HG02943 (cell line): Measurements from ENCODE around the gene COLEC12.
"Not testable (repeated sequence)": the region's sequence is repeated elsewhere in the genome, so short reads cannot be mapped to it uniquely, and the experiment has no call there.

Experiments
- ATAC-seq: cut with Tn5 transposase; IDR thresholded peaks from one replicate; pipeline ENCODE4 v1.9.1; 2021; ENCODE audit warnings: mild to moderate bottlenecking, low read depth, moderate library complexity; ENCODE audit not compliant: unreplicated experiment

The COLEC12 gene

DNA sequence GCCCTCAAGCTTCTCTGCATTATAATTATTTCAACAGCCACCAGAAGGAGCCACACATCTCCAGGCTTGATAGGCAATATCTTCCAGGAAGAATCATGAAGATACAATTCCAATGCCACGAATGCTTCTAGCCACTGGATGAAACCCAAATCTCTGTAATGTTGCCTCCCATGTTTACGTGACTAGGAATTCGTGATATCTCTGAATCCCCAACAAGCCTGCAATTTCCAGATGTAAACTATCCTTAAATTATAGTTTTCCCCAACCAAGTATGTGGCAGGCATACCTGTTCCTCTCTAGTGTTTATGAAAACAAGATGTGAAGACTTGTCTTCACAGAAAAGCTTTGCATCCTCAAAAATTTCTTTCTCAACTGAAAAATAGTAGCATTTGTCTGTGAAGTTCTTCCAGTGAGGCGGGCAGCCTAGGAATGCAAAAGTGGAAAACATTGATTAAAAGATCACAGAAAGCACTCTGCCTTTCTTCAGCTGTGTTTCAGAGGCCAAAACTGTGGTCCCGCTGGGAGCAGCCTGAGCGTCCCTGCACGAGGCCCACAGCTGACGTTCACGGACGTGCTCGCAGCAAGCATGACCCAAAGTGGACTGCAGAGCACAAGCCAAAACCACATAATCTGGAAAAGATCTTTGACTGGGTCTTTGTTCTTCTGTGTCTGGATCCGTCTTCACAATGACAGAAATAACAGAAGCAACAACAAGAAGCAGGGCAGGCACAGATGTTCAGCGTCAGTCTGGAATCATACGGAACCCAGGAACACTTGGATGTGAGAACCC, 167.6 kb downstream of the COLEC12 start:
- ATAC-seq: no peak

DNA sequence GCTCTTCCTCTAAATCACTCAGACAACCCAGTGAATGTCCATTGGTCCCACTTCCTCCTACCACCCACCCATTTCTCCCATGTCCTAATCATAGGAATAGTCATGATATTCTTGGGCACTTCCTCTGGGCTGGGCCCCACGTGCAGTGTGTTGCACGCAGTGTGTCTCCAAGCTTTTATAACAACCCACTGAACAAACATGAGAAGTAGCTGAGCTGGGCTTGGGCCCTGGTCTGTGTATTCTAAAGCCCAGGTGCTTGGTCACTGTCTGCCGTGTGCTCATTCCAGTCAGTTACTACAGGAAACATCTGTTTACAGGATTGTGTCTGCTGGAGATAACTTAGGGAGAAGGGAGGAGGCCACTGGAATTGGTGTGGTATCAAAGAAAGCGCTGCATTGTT, 168.5 kb downstream of the COLEC12 start:
- no peak for ATAC-seq

DNA sequence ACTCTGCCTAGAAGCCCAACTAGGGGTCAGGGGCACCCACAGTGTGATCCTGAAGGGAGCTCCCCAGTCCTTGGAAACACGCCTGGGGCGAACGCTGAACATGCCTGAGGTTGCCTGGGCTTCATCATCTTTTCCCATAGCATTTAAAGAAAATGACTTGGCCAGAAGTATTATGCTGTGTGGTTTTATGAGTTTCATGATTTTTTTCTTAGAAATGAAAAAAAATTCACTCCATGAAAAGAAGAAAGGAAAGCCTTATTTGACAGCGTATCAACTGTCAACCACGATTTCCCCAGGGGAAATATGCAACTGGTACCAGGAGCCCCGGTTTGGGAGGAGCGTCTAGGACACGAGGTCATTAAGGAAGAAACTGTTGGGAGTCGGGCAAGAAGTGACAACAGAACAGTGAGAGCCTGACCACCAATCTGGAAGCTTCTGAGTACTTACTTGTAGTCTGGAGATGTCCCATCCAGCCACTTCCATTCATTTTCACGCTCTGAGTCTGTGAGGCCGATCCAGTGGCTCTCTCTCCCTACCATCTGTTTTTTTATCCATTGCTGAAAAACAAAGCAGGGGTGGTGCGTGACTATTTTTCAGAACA, 169.2 kb downstream of the COLEC12 start:
- no peak for ATAC-seq

DNA sequence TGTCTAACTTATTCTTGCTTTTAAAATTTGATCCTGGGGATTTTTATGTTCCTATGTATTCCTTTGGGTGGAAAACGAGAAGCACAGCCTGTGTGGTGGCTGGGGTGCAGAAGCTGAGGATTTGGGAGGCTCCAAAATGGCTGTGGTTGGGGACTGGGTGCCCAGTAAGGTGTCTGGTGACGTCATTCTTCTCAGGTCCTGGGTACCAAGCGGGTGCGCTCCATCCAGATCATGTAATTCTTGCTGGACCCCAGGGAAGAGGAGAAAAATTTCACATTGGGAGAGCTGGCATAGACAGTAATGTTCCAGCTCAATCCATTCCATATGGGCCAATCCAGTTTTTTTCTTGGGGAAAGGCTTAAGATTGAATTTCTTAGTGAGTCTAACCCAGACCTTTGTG, 171.6 kb downstream of the COLEC12 start:
- no peak for ATAC-seq

DNA sequence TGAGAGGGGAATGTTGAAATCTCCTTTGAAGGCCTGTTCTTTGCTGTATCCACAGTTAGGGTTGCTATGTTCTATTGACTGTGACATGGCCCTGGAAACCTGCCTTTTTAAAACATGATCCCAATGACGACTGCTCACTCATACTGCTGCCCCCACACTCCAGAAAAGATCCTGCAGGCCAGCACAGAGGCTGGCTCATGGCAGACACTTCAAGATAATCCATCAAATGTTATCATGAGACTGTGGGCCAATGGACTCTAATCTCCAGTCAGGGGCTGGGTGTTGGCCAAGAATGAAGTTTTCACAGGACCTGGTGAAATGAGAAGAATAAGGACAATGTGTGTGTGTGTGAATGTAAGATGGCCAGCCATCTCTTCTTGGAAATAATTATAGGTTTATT, 173.7 kb downstream of the COLEC12 start:
- ATAC-seq: no peak

DNA sequence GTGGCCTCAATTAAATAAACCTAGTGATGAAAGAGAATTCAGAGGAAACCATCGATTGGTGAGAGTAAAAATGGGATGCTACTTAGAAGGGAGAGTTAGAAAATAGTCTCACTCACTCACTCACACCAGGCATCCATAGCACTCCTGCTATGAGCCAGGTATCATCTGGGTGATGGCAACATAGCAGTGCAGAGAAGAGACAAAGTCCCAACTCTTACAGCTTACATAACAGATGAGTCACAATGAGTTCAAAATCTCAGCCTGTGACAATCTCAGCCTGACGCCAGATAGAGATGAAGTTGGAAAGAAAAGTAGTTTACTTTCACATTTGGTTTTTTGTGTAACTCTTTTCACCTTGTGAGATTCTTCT, 177.3 kb downstream of the COLEC12 start:
- ATAC-seq: no peak

DNA sequence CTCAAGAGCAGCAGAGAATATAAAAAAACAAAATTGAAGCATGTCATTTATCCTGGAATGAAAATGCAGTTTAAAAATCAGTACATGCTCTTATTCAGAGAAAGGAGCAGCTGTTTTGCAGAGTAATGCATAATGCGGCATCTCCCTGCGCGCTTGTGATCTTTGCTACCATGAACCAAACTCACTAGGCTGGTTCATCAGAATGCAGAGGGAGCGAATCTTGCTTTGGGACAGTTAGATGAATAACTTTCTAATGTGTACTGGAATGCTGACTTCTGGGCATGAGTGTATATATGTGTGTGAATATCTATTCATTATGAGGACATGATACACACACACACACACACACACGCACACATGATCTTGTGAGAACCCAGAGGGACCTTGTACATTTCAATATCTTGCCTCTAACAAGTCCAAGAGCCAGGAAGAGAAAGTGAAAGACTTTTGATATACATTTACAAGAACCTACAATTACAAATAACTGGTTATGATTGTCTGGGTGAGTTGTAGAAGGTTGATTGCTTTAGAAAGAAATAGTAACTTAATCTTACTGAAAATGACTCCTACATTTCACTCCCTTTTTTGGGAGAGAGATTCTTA, 178.5 kb downstream of the COLEC12 start:
- ATAC-seq: no peak

DNA sequence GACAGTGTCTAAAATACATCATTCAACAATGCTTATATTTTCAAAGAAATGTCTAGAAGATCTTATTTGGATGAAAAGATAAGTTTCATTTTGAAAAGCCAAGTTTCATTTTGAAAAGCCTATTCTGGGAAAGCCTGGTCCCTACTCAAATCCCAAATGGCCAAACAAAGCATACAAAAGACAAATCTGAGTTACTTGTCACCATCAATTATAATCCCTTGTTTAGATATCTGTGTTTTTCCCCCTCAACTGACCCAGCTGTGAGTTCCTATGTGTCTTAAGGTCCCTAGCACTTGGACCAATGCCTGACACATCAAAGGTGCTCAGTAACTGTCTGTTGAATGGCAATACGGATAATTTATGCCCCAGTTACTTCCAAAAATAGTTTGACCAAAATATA, 180.3 kb downstream of the COLEC12 start:
- ATAC-seq: no peak

DNA sequence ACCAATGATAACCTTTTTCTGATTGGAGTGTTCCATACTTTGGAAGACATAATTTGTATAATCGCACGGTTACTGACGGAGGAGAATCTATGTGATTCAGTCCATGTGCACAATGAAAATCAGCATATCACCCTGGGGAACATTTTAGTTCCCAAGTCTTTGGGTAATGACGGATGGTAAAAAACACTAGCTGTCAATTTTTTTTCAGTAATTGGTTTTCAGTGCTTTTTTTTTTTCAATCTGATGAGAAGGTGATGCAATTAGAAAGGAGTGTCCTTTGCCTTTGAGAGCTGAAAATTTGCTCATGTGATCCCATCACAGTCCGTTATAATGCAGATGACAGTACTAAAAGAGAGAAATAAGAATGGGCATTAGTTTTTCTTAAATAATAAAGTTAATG, 180.8 kb downstream of the COLEC12 start:
- no peak for ATAC-seq

DNA sequence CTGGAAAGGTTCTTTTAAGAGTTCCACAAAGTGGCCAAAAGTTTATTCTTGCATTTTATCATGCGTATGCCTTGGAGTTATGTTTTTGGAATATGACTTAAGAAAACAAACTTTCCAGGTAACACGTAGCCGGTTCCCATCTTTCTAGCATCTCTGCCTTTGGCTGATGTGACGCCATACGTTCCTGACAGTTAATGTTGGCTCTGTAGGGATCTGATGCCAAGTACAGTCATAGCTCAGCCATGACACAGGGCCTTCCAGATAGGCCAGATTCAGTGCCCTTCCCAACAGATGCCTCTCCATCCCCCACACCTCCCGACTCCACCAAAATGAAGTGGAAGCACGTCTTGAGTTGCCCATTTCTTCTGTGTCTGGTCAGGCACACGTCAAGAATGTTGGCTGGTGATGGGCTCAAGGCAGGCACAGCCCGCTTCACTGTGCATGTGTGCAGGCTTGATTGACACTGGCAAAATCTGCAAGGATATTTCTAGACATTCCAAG, 181.7 kb downstream of the COLEC12 start:
- no peak for ATAC-seq

DNA sequence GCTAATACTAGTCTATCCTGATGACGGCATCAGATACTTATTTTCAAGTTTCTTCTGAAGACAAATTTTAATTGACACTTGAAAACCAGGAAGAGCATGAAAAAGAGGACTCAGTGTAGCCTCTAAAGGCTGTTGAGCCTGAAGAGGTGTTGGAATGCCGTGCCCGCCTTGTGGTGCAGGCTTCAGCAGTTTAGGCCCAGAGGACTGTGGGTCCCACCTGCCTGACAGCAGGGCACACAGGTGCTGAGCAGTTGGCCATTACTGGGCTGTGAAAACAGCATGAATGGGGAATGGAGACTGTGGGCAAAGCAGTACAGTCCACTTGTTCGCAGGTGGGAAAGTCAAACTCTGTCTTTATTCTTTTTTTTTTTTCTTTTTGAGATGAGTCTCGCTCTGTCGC, 182.9 kb downstream of the COLEC12 start:
- no peak for ATAC-seq

DNA sequence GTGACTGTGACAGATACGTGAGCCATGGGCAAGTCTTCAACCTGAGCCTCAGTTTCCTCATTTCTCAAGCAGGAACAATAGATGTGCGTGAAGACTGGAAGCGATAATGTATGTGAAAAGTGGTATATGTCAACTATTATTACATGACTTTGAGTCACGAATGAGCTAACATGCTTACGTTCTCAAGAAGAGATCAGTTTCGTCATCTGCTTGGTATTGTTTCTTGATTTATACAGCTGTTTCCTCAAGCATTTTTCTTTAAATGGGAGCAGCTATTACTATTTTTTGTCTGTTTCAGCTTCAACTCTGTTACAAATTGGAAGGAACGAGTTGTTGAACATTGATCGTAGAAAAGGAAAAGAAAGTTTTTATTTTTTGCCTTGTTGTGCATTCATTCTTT, 184.1 kb downstream of the COLEC12 start:
- ATAC-seq: no peak

DNA sequence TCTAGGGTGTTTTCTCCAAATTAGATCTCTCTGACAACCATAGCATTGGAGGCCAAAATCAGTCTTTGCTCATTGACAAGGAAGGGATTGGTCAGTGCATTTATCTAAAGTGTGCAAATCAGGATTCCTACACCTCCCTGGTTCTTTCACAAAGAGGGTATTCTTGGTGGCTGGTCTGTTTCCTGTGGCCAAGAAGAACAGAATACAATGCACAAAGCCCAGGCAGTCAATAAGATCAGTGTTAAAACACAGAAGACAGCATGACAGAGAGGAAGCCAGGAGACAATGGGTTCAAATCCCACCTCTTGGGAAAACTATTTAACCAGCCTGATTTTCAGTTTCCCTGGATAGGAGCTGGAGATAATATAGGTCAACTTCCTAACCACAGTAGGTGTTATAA, 186.6 kb downstream of the COLEC12 start:
- no peak for ATAC-seq

DNA sequence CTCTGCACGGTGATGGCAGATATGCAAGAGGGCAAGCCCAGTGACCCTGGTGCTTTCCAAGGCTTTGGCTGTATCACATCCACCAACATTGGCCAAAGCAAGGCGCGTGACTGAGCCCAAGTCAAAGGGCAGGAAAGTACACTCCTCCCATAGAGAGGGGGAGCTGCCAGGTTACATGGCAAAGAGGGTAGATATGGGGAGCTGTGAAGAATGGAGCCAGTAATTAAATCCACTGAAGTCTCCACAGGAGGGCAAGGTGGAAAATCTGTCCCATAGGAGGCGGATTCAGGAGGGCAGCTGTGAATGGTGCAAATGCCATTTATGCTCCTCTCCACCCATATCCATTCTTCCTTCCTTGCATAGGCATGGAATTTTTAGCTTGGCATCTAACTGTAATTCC, 188.1 kb downstream of the COLEC12 start:
- ATAC-seq: no peak

DNA sequence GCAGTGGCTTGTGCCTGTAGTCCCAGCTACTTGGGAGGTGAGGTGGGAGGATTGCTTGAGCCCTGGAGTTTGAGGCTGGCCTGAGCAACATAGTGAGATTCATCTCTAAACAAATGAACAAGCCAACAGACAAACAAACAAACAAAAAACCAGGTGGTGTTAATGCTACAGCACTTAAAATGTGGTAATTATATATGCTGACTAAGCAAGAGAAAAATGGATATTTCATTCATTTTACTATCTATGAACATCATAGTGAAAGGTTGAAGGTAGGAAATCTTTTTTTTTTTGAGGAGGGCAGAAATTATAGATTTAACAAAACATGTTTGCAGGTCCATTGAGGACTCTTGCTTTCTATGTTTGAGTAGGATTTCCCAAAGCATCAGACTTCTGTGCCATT, 190.5 kb downstream of the COLEC12 start:
- no peak for ATAC-seq

DNA sequence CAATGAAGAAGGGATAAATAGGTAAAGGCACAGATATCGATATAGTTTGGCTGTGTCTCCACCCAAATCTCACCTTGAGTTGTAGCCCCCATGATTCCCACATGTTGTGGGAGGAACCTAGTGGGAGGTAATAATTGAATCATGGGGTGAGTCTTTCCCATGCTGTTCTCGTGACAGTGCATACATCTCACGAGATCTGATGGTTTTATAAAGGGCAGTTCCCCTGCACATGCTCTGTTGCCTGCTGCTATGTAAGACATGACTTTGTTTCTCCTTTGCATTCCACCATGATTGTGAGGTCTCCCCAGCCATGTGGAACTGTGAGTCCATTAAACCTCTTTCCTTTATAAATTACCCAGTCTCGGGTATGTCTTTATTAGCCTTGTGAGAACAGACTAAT, 192.4 kb downstream of the COLEC12 start:
- not testable (repeated sequence) for ATAC-seq

DNA sequence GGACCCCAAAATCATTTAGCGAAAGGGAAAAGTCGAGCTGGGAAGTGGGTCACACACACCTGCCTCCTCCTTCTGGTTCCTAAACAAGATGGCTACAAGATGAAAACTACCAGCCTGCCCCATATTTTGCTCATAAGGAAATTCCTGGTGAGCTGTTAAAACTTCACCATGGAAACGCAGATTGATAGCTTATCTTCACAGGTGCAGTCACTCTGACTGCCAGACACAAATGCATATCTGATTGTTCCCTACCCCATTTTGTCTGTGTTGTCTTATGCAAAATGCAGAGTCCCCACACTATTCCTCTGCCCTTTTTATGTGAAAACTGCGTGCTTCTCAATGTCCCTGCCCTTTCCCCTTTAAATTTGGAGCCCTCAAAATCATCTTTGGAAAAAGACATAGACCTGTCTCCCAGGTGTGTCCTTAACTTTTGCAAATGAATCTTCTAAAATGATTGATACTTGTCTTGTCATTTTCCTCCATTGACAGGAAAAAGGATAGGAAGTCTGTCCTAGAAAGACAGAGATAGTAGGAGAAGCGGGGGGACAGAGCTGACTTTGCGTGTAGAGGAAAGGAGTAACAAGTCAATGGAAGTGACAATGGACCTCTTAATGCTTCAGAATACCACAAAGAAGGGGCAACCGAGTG, 193.8 kb downstream of the COLEC12 start:
- ATAC-seq: no peak

DNA sequence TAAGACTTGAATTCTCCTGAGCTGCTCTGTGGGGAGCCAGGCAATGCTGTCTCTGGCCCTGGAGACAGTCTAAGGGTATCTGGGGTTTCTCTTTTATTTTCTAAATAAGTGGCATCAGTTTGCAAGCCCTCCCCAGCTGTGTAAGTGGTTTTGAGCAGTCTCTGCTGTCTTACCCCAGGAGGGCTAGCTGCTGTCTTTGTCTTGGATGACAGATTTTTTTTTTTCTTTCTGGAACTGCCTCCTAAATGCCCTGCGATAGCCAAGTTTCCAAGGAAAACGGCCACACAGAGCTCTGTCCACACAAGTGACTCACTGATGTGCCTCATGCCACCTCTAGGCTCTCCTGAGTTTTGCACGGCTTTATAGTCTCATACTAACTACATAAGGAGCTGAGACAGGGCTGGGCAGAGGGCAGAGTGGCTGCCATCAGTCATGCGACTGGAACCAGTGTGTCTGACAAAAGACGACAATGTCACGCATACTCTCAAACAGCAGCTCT, 195.4 kb downstream of the COLEC12 start:
- ATAC-seq: no peak

DNA sequence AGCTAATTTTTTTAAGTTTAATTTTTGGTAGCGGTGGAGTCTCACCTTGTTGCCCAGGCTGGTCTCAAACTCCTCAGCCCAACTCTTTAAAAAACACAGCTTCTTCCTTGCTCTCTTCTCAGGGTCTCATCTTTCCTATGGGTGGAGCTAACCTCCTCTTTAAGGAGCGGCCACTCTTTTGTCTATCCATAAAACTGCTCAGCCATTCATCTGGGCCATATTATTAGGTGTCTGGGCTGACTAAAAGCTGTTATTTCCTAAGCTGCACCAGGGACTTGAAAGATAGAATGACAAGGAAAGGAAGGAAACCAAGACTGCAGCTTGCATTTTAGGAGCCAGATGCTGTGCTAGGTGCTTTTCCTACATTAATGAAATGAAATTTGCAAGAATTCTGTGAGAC, 196.9 kb downstream of the COLEC12 start:
- ATAC-seq: no peak

DNA sequence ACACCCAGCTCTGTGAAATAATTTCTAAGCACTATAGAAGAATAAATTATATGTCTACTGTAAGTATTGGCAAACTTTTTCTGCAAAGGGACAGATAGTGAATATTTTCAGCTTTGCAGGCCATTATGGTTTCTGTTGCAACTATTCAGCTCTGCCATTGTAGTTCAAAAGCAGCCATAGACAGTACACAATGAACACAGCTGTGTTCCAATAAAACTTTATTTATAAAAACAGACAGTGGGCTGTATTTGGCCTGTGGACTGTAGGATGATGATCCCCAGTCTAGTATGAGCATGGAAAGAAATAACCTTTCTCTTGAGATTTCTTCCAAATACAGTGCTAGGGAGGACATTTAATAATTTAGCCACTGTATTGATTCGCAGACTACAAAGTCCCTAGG, 197.5 kb downstream of the COLEC12 start:
- ATAC-seq: no peak

DNA sequence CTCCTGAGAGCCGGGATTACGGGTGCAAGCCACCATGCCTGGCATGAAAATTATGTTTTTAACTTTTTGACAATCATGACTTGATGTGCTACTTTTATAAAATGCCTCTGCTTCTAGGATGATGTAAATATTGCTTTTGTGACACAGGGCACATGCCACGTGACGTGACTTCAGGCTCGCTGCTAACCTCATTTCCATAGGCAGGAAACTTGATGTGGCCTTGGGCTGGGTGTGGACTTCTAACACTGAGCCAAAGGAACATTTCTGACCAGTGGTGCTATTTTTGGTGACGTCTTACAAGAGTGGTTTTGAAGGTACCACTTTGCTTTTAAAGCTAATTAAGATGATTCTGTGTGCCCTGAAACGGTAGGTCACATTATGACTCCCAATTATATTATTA, 198.4 kb downstream of the COLEC12 start:
- no peak for ATAC-seq
